Right cardiac atrium (tissue), 5 donors: ENCODE measurements around the gene EYS. TPM values are rescaled to one million over a fixed set of nuclear protein-coding genes. Genes with fewer than 3 reads are reported as not detected.
"Not testable (repeated sequence)": the region's sequence is repeated elsewhere in the genome, so short reads cannot be mapped to it uniquely, and the experiment has no call there.

Experiments
- ATAC-seq, 2 donors: fragments of 200-7000 bp; cut with Tn5 transposase; one replicate each; pipeline versions ENCODE4 v1.8.0 to v1.9.1; 2020; ENCODE audit warnings: moderate library complexity in 2 of 2, mild to moderate bottlenecking in 1 of 2
- DNase-seq, 3 donors: peaks; one replicate each; pipeline ENCODE4 v3.0.0-alpha.2; 2020
- H3K27ac ChIP-seq: one replicate; pipeline ENCODE4 v1.5.1; 2013; ENCODE audit warnings: mild to moderate bottlenecking, low read length, control low read depth, moderate library complexity
- H3K27me3 ChIP-seq: one replicate; pipeline ENCODE4 v1.6.1; 2013; ENCODE audit not compliant: control insufficient read depth, insufficient read depth
- H3K4me1 ChIP-seq: one replicate; pipeline ENCODE4 v1.6.1; 2013; ENCODE audit warnings: low read length; ENCODE audit not compliant: control insufficient read depth, insufficient read depth
- H3K4me3 ChIP-seq: one replicate; pipeline ENCODE4 v1.5.1; 2013; ENCODE audit warnings: low read length, control low read depth
- H3K9me3 ChIP-seq: one replicate; pipeline ENCODE4 v1.6.1; 2013; ENCODE audit warnings: low read length; ENCODE audit not compliant: control insufficient read depth
- WGBS: extraction: QIAGEN DNeasy Blood & Tissue Kit; methylation state at CpG from one replicate; pipeline ENCODE4 v1.1.7; 2013; 5-methylcytosine and 5-hydroxymethylcytosine counted together
- intact Hi-C, 4 donors: fragments of 100-400 bp; cut with DNase I; formaldehyde crosslinking; loops; one replicate each; pipeline versions ENCODE4 v1.11.0 to v1.14.0; 2022 to 2023
- polyA plus RNA-seq: library from polyadenylated mRNA; stranded (reverse); fragments of 200-250 nt; gene quantifications from one replicate; pipeline ENCODE4 v1.2.3, GENCODE V29; 2013
- total RNA-seq, 4 donors: library from RNA; stranded (reverse); fragmentation: NEBNext Ultra II Directional; extraction: Animal tissue kit (Norgen Biotek cat#: 25700); gene quantifications; one replicate each; pipeline ENCODE4 v1.2.1, GENCODE V29; 2021
- donor health status: healthy with polysubstance abuse.
- donor health status: DM: no; HTN: yes; CAD: no.
- donor health status: DM: no; HTN: no; CAD: no.
- donor health status: DM: no; HTN: yes; CAD: no; lungs with severe emphysema.
- donor health status: DM: yes; HTN: yes; CAD: no.

The EYS gene
- total and polyA plus RNA-seq, 5 donors = 0.02 to 0.24 (median 0.06) TPM; not detected in 2

DNA sequence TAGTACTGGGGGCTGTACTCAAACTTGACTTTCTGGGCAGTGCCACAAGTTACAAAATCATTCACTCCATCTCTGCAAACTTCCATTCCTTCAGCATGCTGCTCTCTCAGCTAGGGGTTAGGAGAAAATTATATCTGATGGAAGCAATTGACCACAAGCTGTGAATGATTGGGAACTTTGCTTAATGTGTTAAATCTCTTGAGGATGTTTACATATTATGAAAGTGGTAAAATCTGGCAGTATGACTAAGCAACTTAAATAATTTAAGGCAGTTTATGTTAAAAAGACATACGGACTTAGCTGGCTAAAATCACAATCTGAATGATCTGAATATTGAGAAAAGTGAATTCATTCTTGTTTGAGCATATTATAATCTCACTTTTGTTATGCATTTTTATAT is 1656.4 kb downstream of the EYS start:
- intact Hi-C loops = no loop called here
- H3K4me3 ChIP-seq = no peak overlapping the region
- ATAC-seq (no peak), DNase-seq (no peak)
- 52% methylated on average over 1 of the region's 1 CpG for WGBS
- H3K9me3 ChIP-seq = no peaks in the 10 kb centered on the region
- no peaks in the 10 kb centered on the region for H3K27me3 ChIP-seq
- H3K27ac ChIP-seq = no peak overlapping the region
- H3K4me1 ChIP-seq = no peaks in the 10 kb centered on the region

DNA sequence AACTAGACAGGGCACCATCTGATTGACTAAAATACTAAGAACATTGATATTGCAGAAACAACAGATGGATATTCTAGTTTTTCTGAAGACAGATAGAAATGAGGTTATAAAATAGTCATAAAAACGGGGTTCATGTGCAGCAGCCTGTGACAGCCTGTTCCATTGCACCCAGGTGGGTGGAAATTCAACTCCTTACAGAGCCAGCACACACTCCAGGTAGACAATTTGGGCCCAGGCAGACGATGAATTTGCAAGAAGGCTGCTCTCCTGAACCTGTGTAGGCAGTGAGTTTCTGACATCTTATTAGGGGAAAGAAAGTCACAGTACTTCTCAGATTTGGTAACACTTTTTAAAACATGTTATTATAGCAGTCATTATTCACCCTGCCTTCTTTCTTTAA is 1657.3 kb downstream of the EYS start:
- WGBS = 61% methylated on average over 2 of the region's 2 CpGs

GRCh38 chr6:64046746-64047208 is 1660.2 kb downstream of the EYS start:
- no peaks in the 10 kb centered on the region for H3K27me3 ChIP-seq
- WGBS = 47% methylated on average over 1 of the region's 1 CpG
- intact Hi-C loops = no loop called here
- ATAC-seq (no peak), DNase-seq (no peak)
- H3K9me3 ChIP-seq = no peaks in the 10 kb centered on the region
- H3K27ac ChIP-seq = no peak overlapping the region
- no peaks in the 10 kb centered on the region for H3K4me1 ChIP-seq
- H3K4me3 ChIP-seq = no peak overlapping the region

More for the DNA sequence above, 1657.3 kb downstream of the EYS start:
- no peak for ATAC-seq
- Histone ChIP-seq H3K4me3 (no peak overlapping the region), H3K27me3 (no peaks in the 10 kb centered on the region), H3K9me3 (no peaks in the 10 kb centered on the region), H3K4me1 (no peaks in the 10 kb centered on the region), H3K27ac (no peak overlapping the region)
- DNase-seq = no peak
- intact Hi-C loops = no loop called here

GRCh38 chr6:64041373-64041772 is 1665.7 kb downstream of the EYS start:
- intact Hi-C loops = no loop called here
- H3K9me3 ChIP-seq = no peaks in the 10 kb centered on the region
- no peak for ATAC-seq
- WGBS = 51% methylated on average over 2 of the region's 2 CpGs
- no peak overlapping the region for H3K27ac ChIP-seq
- H3K27me3 ChIP-seq = no peaks in the 10 kb centered on the region
- H3K4me1 ChIP-seq = no peaks in the 10 kb centered on the region
- DNase-seq = no peak
- no peak overlapping the region for H3K4me3 ChIP-seq

GRCh38 chr6:64040113-64040512 is 1666.9 kb downstream of the EYS start:
- H3K27me3 ChIP-seq = no peaks in the 10 kb centered on the region
- intact Hi-C loops = no loop called here
- ATAC-seq = no peak
- no peaks in the 10 kb centered on the region for H3K9me3 ChIP-seq
- no peak overlapping the region for H3K4me3 ChIP-seq
- H3K4me1 ChIP-seq = no peaks in the 10 kb centered on the region
- DNase-seq = no peak
- H3K27ac ChIP-seq = no peak overlapping the region
- whole genome bisulfite sequencing = 41% methylated on average over 1 of the region's 1 CpG

DNA sequence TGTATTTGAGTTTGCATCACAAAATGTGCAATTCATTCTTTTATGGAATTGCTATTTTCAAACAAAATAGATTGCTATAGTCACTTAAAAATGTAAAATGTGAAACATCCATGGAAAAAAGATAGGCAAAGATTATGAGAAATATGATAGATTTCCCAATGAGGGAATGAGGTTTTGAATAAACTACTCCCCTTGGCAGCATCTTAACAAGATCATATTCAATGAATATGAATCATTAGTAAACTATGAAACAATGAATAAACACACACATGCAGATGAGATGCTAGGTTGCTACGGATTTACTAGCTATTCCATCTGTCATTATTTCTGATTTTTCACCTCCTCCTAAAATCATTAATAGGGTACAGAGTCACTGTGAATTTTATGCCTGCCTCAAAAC is 1669.6 kb downstream of the EYS start:
- no peaks in the 10 kb centered on the region for H3K4me1 ChIP-seq
- ATAC-seq (no peak), DNase-seq (no peak)
- no peaks in the 10 kb centered on the region for H3K9me3 ChIP-seq
- H3K27me3 ChIP-seq = no peaks in the 10 kb centered on the region
- H3K4me3 ChIP-seq = no peak overlapping the region
- WGBS = 49% methylated on average over 1 of the region's 1 CpG
- intact Hi-C loops = no loop called here
- no peak overlapping the region for H3K27ac ChIP-seq

- intact Hi-C loops = no loop called here
- no peaks in the 10 kb centered on the region for H3K27me3 ChIP-seq
- no peaks in the 10 kb centered on the region for H3K9me3 ChIP-seq
- no peaks in the 10 kb centered on the region for H3K4me1 ChIP-seq
- DNase-seq = no peak
- no peak for ATAC-seq
- H3K27ac ChIP-seq = no peak overlapping the region
- no peak overlapping the region for H3K4me3 ChIP-seq
- 44% methylated on average over 3 of the region's 3 CpGs for WGBS
Observed at GRCh38 chr6:64034910-64035655, 1671.9 kb downstream of the EYS start.

DNA sequence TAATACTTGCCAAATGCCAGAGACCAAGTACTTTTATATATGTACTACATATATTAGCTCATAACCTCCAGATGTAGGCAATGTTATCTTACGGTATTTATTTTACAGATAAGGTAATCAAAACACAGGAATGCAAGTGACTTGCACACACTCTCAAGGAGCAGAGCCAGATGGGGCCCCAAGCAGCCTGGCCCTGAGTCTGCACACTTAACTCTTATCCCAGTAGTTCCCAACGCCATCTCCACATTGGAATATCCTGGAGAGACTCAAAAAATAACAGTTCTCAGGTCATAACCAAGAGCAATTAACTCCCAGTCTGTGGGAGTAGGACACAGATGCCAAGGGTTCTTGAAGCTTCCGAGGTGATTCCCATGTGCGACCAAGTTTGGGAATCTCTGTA is 1672.7 kb downstream of the EYS start:
- intact Hi-C loops = no loop called here
- no peak for DNase-seq
- WGBS = 58% methylated on average over 4 of the region's 4 CpGs

GRCh38 chr6:64030950-64031618 is 1675.9 kb downstream of the EYS start:
- H3K27ac ChIP-seq, ATAC-seq, intact Hi-C loops, H3K9me3 ChIP-seq, H3K4me3 ChIP-seq, H3K27me3 ChIP-seq, H3K4me1 ChIP-seq: not testable (repeated sequence)
- DNase-seq = peak in 2 of 3 donors; percentile 38 to 43
- 96% methylated on average over 21 of the region's 21 CpGs for WGBS

More for the DNA sequence above, 1672.7 kb downstream of the EYS start:
- no peaks in the 10 kb centered on the region for H3K4me1 ChIP-seq
- no peaks in the 10 kb centered on the region for H3K27me3 ChIP-seq
- H3K4me3 ChIP-seq = no peak overlapping the region
- ATAC-seq = no peak
- no peak overlapping the region for H3K27ac ChIP-seq
- H3K9me3 ChIP-seq = no peaks in the 10 kb centered on the region

- ATAC-seq (no peak), DNase-seq (peak in 1 of 3 donors; percentile 28)
- H3K4me3 ChIP-seq = no peak overlapping the region
- H3K9me3 ChIP-seq = no peaks in the 10 kb centered on the region
- H3K27me3 ChIP-seq = no peaks in the 10 kb centered on the region
- H3K27ac ChIP-seq = no peak overlapping the region
- intact Hi-C loops = no loop called here
- H3K4me1 ChIP-seq = no peaks in the 10 kb centered on the region
- WGBS = 96% methylated on average over 24 of the region's 24 CpGs
Observed at GRCh38 chr6:64023693-64024092, 1683.3 kb downstream of the EYS start.

- Histone ChIP-seq H3K27ac (no peak overlapping the region), H3K4me1 (no peaks in the 10 kb centered on the region), H3K4me3 (no peak overlapping the region), H3K27me3 (no peaks in the 10 kb centered on the region), H3K9me3 (no peaks in the 10 kb centered on the region)
- intact Hi-C loops = no loop called here
- no peak for ATAC-seq
- no peak for DNase-seq
Observed at GRCh38 chr6:64014595-64014994, 1692.4 kb downstream of the EYS start.
